GM18526 (cell line): Measurements from ENCODE around the gene OTOP3.

Source experiments
- POLR2A ChIP-seq: IDR thresholded peaks from 3 replicates; pipeline ENCODE4 v1.6.1; 2011; ENCODE audit not compliant: insufficient read length; ENCODE audit errors: extremely low read depth

Gene OTOP3

DNA sequence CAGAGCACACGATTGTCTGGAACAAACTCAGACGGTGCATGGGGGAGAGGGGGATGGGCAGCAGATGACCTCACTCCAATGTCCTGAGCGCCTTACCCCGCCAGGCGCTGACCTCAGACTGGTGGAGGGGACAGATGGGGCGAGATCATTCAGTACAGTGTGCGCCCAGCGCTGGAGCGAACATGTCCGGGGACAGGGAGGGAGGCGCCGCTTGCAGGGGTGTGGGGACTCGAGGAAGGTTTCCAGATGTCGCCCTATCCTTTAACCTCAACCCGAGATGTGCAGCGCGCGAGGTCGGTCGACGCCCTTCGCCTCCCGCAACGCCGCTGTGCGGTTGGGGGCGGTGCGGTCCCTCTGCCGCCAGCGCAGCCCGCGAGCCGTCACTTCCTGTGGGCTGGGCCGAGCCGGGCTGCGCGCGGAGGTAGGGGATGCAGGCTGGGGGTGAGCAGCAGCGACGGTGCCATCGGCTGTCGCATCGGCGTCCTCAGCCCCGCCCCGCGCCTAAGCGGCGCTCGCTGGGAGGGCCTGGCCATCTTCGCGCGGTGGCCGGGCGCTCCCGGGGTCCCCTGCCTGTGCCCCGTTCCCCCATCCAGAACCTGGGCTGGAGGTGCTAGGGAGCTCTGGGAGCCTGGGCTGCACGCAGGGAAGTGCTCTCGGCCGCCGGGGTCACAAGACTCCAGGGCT lies 46.4 kb downstream of the OTOP3 start:
- peak; percentile 40 for TF ChIP-seq POLR2A

DNA sequence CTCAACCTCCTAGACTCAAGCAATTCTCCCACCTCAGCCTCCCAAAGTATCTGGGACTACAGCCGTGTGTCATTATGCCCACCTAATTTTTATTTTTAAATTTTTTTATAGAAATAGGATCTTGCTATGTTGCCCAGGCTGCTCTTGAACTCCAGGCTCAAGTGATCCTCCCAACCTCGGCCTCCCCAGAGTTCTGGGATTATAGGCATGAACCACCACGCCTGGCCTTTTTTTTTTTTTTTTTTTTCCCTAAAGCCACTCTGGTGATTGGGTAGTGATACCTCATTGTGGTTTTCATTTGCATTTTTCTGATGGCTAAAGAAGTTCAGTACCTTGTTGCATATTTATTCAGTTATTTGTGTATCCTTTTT lies 50.5 kb downstream of the OTOP3 start:
- TF ChIP-seq POLR2A = no peak

DNA sequence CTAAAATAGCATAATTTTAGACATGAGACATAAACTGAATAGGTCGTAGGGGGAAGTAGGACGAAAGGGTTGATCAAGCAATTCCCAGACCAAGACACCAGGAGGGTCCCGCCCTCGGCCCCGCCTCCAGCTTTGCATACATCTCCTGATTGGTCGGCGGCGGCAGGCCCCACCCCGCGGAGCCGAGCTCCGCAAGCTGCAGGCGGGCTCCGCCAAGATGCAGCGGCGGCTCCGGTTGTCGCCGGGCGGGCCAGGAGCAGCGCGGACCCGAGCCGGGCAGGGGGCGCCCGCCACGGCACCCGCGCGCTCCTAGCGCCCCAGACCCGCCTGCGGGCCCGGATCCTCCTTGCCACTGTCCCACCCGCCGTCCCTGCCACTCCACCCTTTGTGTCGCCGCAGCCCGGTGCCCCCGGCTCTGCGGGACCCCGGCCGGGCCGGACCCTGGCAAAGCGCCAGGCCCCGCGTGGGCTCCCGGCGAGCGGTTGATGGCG lies 51.8 kb downstream of the OTOP3 start, which contains the start of gene CDR2L:
CDR2L (plus strand) TSS at position 215 of the 491 bp plus-strand sequence. CDS start 412 bp downstream, outside the sequence.
- no peak for TF ChIP-seq POLR2A

DNA sequence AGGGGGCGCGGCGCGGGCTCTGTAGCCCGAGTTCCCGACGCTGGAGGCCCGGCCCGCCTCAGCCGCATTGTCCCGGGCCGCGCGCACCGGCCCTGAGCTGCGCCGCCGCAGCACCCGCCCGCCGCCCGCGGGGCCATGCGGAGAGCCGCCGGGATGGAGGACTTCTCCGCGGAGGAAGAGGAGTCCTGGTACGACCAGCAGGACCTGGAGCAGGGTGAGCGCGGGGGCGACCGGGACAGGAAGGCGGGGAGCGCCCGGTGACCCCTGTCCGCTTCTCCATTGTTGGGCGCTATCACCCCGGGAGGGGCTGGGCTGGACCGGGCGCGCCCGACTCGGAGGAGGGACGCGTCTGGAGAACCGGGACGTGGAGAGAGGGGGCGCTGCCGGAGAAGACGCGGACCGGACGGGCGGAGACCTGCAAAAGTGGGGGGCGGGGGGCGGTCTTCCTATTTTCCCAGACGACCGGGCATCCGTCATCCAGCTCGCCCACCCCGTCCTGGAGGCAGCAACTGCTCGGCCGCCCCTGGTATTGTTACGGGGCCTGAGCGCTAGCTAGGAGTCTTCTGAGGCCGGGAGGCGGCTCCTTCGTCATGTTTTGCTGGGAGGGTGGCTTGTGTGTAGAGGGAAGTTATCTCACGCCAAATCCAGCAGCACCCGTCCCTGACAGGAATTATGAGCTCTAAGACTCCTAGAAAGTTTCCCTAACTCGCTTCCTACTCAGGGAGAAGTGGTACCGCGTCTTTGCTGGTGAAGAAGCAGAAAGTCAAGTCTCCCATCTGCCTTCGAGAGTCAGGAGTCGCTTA lies 52.4 kb downstream of the OTOP3 start:
- no peak for TF ChIP-seq POLR2A

DNA sequence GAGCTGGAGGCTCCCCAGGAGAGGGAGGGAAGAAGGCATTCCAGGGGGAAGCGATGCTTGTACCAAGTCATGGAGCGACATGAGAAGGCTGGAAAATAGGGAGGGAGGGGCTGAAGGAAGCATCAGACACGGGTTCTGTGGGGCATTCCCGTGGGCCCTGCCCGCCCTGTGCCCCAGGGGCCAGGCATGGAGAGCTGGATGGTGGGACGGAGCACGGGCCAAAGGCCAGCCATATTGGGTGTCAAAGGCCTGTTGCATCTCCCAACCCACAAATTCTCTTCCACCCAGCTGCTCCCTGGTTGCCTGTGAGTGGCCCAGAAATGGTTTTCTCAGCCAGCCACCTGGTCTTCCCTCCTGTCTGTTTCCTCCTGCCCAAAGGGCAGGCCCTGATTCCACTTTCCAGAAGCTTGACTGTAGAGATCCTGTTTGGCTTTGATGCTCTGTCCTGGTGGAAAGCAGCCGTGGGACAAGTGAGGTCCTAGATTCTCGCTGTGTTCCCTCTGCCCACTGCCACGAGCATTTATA lies 54.9 kb downstream of the OTOP3 start:
- no peak for TF ChIP-seq POLR2A

DNA sequence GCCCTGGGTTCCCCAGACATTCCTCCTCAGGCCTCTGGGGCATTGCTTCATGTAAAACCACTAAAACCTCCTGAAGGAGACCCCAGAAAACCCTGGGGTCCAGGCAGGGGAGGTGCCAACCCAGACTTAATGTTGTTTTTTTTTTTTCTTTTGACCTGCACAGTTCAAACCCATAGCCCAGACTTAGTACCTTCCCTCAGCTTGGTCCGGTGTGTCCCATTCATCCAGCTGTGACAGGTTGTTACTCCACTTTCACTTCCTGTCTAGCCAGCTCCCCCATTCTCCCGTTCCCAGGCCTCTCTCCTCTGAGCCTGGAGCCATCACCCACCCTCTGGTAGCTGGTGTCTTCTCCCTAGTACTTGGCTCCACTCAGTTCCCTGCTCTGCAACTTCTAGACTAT lies 56.5 kb downstream of the OTOP3 start:
- no peak for TF ChIP-seq POLR2A

DNA sequence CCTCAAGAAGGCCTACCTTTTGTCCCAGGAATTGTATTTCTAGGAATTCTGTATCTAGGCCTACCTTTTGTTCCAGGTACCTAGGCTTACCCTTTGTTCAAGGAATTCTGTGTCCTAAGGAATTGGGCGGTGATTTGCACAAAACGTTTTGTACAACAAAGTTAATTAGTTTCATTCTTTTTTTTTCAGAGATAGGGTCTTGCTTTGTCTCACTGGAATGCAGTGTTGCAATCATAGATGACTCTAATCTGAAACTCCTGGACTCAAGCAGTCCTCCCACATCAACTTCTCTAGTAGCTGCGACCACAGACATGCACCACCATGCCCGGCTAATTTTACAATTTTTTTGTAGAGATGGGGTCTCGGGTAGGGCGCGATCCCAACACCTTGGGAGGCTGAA lies 58.7 kb downstream of the OTOP3 start:
- TF ChIP-seq POLR2A = no peak

DNA sequence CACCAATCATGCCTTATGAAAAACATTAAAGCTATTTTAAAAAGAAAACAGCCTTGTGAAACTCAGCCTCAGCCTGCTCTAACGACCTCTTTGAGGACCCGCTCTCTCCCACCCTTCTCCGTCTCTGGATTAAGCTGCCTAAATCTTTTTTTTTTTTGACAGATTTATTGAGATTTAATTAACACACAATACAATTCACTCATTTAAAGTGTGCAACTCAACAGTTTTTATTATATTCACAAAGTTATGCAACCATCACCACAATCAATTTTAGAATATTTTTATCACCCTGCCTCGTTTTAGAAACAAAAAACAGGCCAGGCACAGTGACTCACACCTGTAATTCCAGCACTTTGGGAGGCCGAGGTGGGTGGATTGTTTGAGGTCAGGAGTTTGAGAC lies 60.1 kb downstream of the OTOP3 start:
- TF ChIP-seq POLR2A = no peak

DNA sequence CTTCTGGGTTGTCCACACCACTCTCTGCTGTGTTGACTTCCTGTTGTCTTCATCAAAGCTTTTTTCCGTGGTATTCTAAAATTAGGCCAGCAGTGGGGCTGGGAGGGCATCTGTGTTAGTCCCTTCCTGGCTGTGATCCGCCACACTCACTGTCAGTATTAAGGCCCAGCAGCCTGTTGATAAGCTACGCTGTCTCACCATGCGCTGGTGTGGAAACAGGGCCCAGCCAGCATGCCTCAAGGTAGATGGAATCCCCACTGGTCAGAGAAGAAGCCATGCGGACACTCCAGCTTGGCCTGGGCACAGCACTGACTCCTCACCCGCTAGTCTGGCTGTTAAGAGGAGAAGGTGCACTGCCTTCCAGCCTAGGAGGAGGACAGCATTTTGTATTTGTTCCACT lies 63.1 kb downstream of the OTOP3 start:
- no peak for TF ChIP-seq POLR2A

DNA sequence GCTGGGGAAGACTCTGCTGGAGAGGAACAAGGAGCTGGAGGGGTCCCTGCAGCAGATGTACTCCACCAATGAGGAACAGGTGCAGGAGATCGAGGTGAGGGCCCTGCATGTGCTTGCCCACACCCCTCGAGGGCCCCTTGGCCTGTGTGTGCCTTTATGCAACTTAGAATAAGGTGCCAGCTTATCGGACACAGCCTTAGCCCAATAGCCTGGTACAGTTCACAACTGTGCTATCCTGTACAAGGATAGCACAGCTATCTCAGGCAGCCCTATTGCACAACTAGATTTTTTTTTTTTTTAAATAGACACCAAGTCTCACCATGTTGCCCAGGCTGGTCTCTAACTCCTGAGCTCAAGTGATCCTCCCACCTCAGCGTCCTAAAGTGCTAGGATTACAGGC lies 63.8 kb downstream of the OTOP3 start:
- no peak for TF ChIP-seq POLR2A
